Measurements from ENCODE around the gene C2orf66.

DNA sequence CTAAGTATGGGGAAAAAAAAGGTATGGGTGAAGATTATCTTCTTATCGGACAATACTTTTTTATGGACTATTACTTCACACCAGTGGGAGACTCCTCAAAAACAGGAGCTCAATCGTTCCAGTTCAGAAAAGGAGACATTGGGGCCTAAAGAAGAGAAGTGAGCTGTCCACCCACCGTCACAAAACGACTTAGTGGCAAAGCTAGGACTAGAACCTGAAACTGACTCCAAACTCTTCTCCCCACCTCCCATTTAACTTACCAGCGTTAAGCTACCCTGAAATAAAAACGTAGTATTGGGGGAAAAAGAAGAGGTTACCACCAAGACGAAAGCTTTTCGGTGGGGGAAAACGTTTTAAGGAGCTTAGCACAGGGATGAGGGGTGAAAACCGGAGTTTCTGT, 10.2 kb downstream of the C2orf66 start:
- no peak for TF ChIP-seq CTCF (IDR thresholded peaks at IDR 0.05)
- no peak for TF ChIP-seq POLR2AphosphoS5 (IDR thresholded peaks at IDR 0.05)
